ENCODE results near the gene PACSIN2. TPM values are rescaled to one million over a fixed set of nuclear protein-coding genes. Genes with fewer than 3 reads are reported as not detected.

Gene PACSIN2
- polyA plus RNA-seq, 2 of the 4 experiments (the other 2 are of a cell fraction), result 60.3 to 94.0 TPM

GRCh38 chr22:42842658-42843370 lies 172.1 kb downstream of the PACSIN2 start (continued):
- no peak for TF ChIP-seq ESRRA (IDR thresholded peaks at IDR 0.05; ENCODE audit: borderline replicate concordance, low read length)
- TF ChIP-seq FOXS1 (CRISPR knock-in tag; IDR thresholded peaks at IDR 0.05), result no peak
- no peak for TF ChIP-seq KDM5A (IDR thresholded peaks at IDR 0.05)
- TF ChIP-seq RCOR1 (IDR thresholded peaks at IDR 0.05; ENCODE audit: low read depth, low read length), result no peak
- TF ChIP-seq EHF (CRISPR knock-in tag; IDR thresholded peaks at IDR 0.05), result no peak
- no peak for TF ChIP-seq E2F6 (IDR thresholded peaks at IDR 0.05; ENCODE audit: borderline replicate concordance, low read depth)

DNA sequence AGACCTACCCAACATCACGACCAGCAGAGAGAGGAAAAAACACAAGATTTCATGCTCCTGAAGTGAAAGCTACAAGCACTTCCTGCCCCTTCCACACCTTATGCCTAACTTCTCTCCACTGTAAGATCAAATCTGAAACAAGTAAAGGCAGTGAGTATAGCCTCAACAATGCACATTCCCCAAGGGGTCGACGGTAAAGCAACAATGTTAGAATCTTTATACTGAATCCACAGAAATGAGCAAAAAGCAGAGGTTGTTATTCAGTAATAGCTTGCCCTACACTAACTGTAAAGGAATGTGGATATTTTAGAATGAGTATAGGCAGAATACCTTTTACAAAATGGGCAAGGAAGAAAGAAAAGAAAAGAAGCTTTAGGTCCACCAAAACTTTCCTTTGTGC lies 173.5 kb downstream of the PACSIN2 start:
- ATAC-seq (no peak), FAIRE-seq (no peak), DNase-seq (ENCODE audit: low read depth in 1 of 2, low spot score in 1 of 2) (no peak)
- Histone ChIP-seq H3K4me3 (no peak overlapping the region), H3K4me1 (peaks cover 18% of the 10 kb centered on the region), H3K4me2 (no peak overlapping the region), H3K27ac (no peak overlapping the region), H3K9me3 (no peaks in the 10 kb centered on the region)
- ChIA-PET POLR2A (interaction anchor here (0.7 kb wide), 1 partner anchor 172 kb away, joined by 8 read pairs; no protein-coding TSS in a partner anchor), CTCF (interaction anchor here (0.6 kb wide), 2 partner anchors 54 to 59 kb away, joined by 3 to 4 read pairs; no protein-coding TSS in a partner anchor)
- TF ChIP-seq HDAC2 (IDR thresholded peaks at IDR 0.05) (no peak), ZFP36 (IDR thresholded peaks at IDR 0.05; ENCODE audit: borderline replicate concordance, partially characterized antibody) (no peak), PHF8 (IDR thresholded peaks at IDR 0.05; ENCODE audit: borderline replicate concordance, low read depth) (no peak), EHF (CRISPR knock-in tag; IDR thresholded peaks at IDR 0.05) (no peak), NR3C1 (IDR thresholded peaks at IDR 0.05) (no peak), CBX2 (IDR thresholded peaks at IDR 0.05; ENCODE audit: borderline replicate concordance, low read depth) (no peak), ZSCAN20 (CRISPR knock-in tag; IDR thresholded peaks at IDR 0.05) (no peak), MAFK (IDR thresholded peaks at IDR 0.05; ENCODE audit: partially characterized antibody) (no peak), JUN (IDR thresholded peaks at IDR 0.05) (no peak), CHD4 (IDR thresholded peaks at IDR 0.05; ENCODE audit: borderline replicate concordance) (no peak)
- WGBS (ENCODE audit: missing lambda C conversion rate), result 48% methylated on average over 3 of the region's 3 CpGs

DNA sequence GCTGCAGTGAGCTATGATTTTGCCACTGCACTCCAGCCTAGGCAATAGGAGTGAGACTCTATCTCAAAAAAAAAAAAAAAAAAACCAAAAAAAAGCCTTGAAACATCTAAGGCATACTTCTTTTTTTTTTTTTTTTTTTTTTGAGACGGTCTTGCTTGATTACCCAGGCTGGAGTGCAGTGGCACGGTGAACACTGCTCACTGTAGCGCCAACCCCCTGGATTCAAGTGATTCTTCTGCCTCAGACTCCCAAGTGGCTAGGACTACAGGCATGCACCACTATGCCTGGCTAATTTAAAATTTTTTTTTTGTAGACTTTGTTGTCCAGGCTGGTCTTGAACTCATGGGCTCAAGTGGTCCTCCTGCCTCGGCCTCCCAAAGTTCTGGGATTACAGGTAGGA lies 177.4 kb downstream of the PACSIN2 start:
- ChIA-PET CTCF (no interaction called here), POLR2A (no interaction called here)
- FAIRE-seq (no peak), ATAC-seq (no peak), DNase-seq (ENCODE audit: low read depth in 1 of 2, low spot score in 1 of 2) (no peak)
- Histone ChIP-seq H3K4me3 (no peak overlapping the region), H3K9me3 (no peaks in the 10 kb centered on the region), H3K27ac (no peak overlapping the region), H3K4me1 (0 out of 3 replicates have a peak, but pooled peaks cover 6% of the 10 kb centered on the region), H3K4me2 (no peak overlapping the region)
- 98% methylated on average over 4 of the region's 4 CpGs for WGBS (ENCODE audit: missing lambda C conversion rate)
- TF ChIP-seq, protein P1, sequence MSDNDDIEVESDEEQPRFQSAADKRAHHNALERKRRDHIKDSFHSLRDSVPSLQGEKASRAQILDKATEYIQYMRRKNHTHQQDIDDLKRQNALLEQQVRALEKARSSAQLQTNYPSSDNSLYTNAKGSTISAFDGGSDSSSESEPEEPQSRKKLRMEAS (IDR thresholded peaks at IDR 0.05), result no peak
- TF ChIP-seq RNF2 (IDR thresholded peaks at IDR 0.05; ENCODE audit: borderline replicate concordance, low read depth) (no peak), EHF (CRISPR knock-in tag; IDR thresholded peaks at IDR 0.05) (no peak), HOXB13 (CRISPR knock-in tag; IDR thresholded peaks at IDR 0.05; ENCODE audit: low read depth) (no peak), CHD2 (IDR thresholded peaks at IDR 0.05; ENCODE audit: low read length, partially characterized antibody) (no peak), NR3C1 (IDR thresholded peaks at IDR 0.05) (no peak), EP300 (IDR thresholded peaks at IDR 0.05) (no peak), ESRRA (IDR thresholded peaks at IDR 0.05; ENCODE audit: borderline replicate concordance, low read length) (no peak), NFE2L2 (conservative IDR thresholded peaks at IDR 0.05; ENCODE audit: low read length) (no peak), CBX8 (IDR thresholded peaks at IDR 0.05) (no peak), FOSL2 (IDR thresholded peaks at IDR 0.05) (no peak), FOSL2 (CRISPR knock-in tag; IDR thresholded peaks at IDR 0.05) (no peak), RARB (CRISPR knock-in tag; IDR thresholded peaks at IDR 0.05) (no peak), RAD21 (conservative IDR thresholded peaks at IDR 0.05 in 1 of 2, IDR thresholded peaks at IDR 0.05 in 1 of 2) (no peak), BCL3 (IDR thresholded peaks at IDR 0.05) (no peak)
- TF ChIP-seq, protein P2, sequence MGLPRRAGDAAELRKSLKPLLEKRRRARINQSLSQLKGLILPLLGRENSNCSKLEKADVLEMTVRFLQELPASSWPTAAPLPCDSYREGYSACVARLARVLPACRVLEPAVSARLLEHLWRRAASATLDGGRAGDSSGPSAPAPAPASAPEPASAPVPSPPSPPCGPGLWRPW (IDR thresholded peaks at IDR 0.05), result no peak
- TF ChIP-seq, protein P3, sequence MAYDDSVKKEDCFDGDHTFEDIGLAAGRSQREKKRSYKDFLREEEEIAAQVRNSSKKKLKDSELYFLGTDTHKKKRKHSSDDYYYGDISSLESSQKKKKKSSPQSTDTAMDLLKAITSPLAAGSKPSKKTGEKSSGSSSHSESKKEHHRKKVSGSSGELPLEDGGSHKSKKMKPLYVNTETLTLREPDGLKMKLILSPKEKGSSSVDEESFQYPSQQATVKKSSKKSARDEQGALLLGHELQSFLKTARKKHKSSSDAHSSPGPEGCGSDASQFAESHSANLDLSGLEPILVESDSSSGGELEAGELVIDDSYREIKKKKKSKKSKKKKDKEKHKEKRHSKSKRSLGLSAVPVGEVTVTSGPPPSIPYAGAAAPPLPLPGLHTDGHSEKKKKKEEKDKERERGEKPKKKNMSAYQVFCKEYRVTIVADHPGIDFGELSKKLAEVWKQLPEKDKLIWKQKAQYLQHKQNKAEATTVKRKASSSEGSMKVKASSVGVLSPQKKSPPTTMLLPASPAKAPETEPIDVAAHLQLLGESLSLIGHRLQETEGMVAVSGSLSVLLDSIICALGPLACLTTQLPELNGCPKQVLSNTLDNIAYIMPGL (CRISPR knock-in tag; IDR thresholded peaks at IDR 0.05; ENCODE audit: borderline replicate concordance), result no peak

Measured in A549 (cell line).